Measurements from ENCODE around the gene AQP7.
"Not testable (repeated sequence)": the region's sequence is repeated elsewhere in the genome, so short reads cannot be mapped to it uniquely, and the experiment has no call there.

AQP7 gene

DNA sequence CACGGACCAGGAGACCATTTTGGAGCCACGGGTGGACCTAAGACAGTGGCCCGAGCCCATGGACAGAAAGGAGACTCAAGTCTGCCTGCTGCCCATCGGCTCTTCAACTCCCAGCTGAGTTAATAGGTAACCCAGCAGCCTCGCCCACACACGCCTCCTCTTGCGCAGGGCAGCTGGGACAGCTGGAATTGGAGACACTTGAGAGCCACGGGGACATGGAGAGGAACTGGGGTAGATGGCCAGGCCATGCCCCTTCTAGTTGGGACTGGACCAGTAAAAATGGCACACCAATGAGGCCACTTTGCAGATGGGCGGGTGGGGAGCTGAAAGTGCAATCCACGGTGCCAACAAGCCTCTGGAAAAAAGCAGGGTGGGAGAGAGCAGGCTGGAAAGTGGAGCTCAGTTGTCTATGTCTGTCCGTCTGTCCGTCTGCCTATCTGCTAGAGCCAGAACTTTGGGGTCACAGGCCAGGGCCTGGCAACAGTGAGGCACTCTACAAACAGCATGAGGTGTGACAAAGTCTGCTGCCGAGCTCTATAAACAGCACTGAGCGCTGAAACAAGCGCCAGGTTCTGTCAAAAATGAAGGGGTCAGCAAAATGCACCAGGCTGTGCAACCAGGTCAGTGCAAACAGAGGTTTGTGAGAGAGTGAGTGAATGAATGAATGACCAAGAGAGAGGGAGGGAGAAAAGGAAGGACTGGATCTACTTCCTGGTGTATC lies 7.0 kb downstream of the AQP7 start:
- DNase-seq (ENCODE audit: low read depth, low spot score), result not testable (repeated sequence)

DNA sequence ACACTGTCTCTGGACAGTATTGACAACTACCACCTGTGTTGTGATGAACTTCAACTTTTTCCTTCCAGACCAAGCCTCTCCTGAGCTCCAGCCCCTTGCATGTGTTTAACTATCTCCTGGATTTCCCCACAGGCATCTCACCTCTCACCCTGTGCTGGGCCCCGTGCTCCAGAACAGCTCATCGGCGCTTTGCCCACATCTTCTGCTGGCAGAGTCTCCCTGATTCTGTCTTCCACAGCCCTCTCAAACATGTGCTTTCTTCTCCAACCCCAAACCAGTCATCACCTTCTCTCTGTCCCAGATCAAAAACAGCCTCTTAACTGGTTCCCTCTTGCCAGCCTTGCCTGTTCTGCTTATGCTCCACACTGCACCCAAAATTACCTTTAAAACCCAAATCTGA lies 8.4 kb downstream of the AQP7 start:
- DNase-seq (ENCODE audit: low read depth, low spot score), result not testable (repeated sequence)

DNA sequence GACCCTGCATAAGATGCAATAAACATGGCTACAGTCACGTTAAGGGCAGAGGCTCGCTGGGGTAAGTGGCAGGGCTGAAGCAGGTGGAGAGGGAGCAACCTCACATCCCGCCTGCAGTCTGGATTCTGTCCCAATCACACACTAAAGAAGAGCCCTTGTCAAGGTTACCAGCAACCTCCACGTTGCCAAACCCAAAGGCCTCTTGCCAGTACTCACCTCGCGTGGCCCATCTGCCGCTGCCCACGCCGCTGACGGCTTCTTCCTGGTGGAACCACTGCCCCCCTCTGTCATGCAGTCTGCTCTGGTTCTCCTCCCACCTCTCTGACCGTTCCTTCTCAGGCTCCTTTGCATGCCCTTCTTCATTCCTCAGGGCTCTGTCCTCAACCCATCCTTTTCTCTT lies 8.8 kb downstream of the AQP7 start:
- DNase-seq (ENCODE audit: low read depth, low spot score), result no peak

GRCh38 chr9:33392591-33393021 lies 9.8 kb downstream of the AQP7 start:
- not testable (repeated sequence) for DNase-seq (ENCODE audit: low read depth, low spot score)

DNA sequence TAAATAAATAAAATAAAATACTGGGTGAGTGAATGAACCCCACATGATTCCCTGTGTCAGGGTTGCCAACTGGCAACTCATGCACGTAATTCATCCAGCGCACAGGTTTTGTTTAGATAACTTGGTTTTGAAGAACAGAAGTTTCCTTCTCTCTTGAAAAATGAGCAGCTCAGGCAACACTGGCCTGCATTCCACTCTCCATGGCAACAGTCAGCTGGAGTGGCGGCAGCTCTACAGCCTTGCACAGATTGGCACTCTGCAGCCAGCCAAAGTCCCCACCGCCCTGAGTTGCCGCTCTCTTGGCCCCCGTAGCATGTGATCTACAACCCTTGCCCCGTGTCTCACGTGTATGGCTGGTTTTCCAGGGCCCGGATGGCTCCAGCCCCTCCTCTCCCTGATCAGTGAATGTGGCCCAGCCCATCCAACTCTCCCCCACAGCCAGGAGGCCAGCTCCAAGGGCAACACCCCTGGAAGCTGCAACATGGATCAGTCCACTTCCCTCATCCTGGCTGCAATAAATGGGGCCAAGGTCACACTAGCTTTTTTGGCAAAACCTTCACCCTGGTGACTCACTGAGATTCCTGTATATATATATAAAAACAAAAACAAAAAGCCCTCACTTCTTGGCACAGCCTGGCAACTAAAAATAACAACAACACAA lies 11.1 kb downstream of the AQP7 start:
- not testable (repeated sequence) for DNase-seq (ENCODE audit: low read depth, low spot score)

DNA sequence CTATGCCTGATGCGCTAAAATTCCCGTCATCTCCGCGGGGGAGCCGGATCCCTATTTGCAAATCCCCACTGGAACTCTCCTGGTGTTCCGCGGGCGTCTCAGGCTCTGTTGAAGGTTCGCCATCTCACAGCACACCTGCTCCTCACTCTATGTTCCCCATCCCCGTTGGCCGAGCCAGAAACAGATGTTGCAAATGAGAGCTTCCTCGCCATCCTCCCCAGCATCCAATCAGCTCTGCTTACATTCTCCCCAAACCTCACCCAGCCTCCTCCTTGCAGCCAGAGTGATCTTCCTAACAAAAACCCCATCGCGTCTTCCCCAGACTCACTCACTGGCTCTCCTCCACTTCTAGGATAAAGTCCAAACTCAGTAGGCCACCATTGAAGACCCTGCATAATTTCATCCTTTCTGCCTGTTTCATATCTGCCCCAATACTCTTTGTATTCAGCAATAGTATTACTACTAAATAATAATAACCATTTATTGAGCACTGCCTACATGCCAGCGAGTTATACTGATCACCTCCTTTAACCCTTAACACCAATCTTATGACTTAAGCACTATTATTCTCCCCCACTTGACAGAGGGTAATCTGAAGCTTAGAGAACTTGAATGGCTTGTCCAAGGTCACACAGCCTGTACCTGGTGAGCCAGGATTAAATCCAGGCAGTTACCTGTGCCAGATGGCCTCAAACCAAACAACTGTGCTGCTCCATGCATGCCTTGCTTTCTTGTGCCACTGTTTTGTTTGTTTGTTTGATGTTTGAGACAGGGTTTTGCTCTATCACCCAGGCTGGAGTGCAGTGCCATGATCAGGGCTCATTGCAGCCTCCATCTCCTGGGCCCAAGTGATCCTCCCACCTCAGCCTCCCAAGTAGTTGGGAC lies 14.0 kb downstream of the AQP7 start:
- no peak for DNase-seq (ENCODE audit: low read depth, low spot score)

- not testable (repeated sequence) for DNase-seq (ENCODE audit: low read depth, low spot score)
These were observed 15.4 kb downstream of the AQP7 start for GRCh38 chr9:33386998-33387397.

DNA sequence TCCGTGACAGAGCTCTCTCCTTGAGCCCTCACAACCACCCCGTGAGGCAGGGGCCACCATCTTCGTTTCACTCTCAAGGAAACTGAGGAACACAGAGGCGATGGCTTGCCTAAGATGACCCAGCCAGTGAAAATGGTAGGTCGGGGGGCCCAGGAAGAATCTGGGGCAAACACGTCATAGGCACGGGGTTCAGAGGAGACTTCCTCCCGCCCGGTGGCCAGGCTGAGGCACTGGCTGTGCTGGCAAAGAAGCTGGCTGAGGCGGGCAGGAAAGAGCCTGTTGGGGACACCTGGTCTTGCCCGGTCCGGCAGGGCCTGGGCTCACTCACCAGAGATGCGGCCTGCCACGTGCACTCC lies 15.7 kb downstream of the AQP7 start:
- not testable (repeated sequence) for DNase-seq (ENCODE audit: low read depth, low spot score)

DNA sequence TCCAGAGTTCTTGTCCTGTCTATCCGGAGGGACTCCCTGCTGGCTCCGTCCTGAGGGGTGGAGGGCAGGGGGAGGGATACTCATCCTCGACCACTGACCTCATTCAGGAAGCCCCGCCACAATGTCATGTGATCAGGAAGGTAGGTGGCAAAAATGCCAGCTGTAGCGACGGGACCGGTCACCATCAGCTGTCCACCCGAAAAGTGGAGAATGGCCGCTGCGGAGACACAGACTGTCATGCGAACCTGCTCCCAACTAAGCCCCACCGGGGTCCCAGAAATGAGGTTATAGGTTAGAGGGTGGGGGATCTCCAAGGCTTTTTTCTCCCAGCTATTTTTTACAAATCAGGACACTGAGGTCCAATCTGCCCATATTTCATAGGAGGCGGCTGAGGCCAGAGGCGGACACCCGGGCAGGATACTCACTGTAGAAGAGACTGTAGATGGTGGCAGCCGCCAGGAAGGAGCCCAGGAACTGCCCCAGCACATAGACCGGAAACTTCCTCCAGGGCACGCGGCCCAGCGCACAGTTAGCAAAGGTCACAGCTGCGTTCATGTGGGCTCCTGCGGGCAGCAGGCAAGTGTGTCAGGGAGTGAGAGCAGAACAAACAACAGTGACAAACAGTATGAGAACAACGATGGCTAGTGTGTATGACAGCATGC lies 16.3 kb downstream of the AQP7 start:
- not testable (repeated sequence) for DNase-seq (ENCODE audit: low read depth, low spot score)

DNA sequence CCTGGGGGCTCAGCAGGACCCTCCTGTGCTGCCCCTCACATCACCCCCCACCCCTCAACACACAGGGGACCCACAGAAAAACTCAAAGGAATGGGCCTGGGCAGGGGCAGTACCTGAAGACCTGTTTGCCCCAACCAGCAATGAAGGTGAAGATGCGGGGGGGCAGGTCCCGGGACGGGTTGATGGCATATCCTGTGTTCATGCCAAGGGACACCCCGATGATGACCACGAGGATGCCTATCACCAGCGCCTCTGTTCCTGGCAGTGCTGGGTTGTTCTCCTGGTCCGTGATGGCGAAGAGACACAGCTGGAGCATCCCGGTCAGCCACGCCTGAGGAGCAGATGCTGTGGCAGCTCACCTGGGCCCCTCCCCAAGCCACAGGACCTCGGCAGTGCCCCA lies 16.8 kb downstream of the AQP7 start:
- DNase-seq (ENCODE audit: low read depth, low spot score), result not testable (repeated sequence)

GRCh38 chr9:33383396-33383795 lies 19.0 kb downstream of the AQP7 start:
- not testable (repeated sequence) for DNase-seq (ENCODE audit: low read depth, low spot score)

GRCh38 chr9:33382397-33382796 lies 20.0 kb downstream of the AQP7 start:
- DNase-seq (ENCODE audit: low read depth, low spot score), result not testable (repeated sequence)

DNA sequence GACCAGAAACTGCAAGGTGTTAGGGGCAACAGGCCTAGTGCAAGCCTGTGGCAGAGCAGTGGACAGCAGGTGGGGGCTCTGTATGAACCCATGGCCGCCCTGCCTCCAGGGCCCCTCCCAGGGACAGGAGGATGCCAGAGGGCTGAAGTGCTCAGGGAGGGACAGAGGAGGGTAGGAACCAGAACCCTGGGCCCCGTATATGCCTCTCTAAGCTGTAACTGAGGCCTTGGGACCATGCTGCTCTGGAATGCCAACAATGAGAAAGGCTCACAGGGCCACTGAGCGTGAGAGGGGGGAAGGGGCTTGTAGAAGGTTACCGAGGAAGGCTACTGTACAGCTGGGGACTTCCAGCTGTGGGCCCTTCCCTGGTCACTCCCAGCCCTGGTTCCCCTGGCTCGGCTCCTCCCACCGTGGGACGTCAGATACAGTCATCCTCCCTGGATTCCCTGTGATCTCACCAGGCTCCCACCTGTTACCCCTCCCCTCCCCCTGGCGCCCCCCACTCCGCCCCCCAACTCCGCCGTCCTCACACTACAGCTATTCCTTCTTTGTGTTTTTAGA lies 21.1 kb downstream of the AQP7 start:
- peak; percentile 89 for DNase-seq (ENCODE audit: low read depth, low spot score)

- DNase-seq (ENCODE audit: low read depth, low spot score), result no peak
These were observed 21.8 kb downstream of the AQP7 start for GRCh38 chr9:33380390-33381094.

- no peak for DNase-seq (ENCODE audit: low read depth, low spot score)
These were observed 22.5 kb downstream of the AQP7 start for GRCh38 chr9:33379666-33380389.

GRCh38 chr9:33378121-33378795 lies 24.1 kb downstream of the AQP7 start:
- DNase-seq (ENCODE audit: low read depth, low spot score), result no peak

DNA sequence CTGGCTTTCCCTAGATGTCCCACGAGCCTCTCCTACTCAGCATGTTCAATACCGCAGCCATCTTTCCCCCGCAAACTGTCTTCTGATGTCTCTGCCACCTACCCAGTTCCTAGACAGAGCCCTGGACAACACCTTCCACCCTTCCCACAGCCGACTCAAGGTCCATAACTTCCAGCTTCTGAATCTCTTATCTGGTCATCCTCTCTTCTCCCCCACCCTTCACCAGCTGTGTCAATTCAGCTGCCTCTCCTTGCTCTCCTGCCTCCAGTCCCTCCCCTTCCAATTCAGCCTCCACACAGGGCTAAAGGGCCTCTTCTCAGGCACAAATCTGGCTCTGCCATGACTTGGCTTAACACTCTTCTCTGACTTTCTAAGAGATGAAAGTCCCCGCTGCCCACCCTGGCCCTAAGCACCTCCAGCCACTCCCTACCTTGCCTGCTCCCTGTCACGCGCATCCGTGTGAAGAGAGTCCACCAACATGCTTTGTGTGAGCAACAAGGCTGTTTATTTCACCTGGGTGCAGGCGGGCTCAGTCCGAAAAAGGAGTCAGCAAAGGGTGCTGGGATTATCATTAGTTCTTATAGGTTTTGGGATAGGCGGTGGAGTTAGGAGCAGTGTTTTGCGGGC lies 25.2 kb downstream of the AQP7 start:
- DNase-seq (ENCODE audit: low read depth, low spot score), result no peak

- DNase-seq (ENCODE audit: low read depth, low spot score), result no peak
These were observed 26.5 kb downstream of the AQP7 start for GRCh38 chr9:33375841-33376321.

All from iPS DF 19.7 (cell line).